Upper lobe of left lung (tissue), 4 donors: Measurements from ENCODE around the gene MOB3B.

Experiments used
- CTCF ChIP-seq, 6 experiments: fragments of 450-650 bp in 4 of 6; fragments of 200-600 bp in 2 of 6; sonication (generic) in 2 of 6; IDR thresholded peaks; one replicate each; pipeline ENCODE4 v1.5.1; 2016 to 2019; ENCODE audit warnings: antibody characterized with exemption in 6 of 6
- EP300 ChIP-seq, 4 donors: sonication (generic); formaldehyde crosslinking; IDR thresholded peaks; one replicate each; pipeline ENCODE4 v1.5.1; 2017; ENCODE audit warnings: antibody characterized with exemption in 4 of 4, control low read depth in 2 of 4
- POLR2A ChIP-seq, 4 donors: fragments of 450-650 bp; IDR thresholded peaks; one replicate each; pipeline ENCODE4 v1.5.1; 2016 to 2017; ENCODE audit warnings: antibody characterized with exemption in 4 of 4, mild to moderate bottlenecking in 2 of 4
- POLR2AphosphoS5 ChIP-seq, 2 donors: sonication (generic); formaldehyde crosslinking; IDR thresholded peaks; one replicate each; pipeline ENCODE4 v1.5.1; 2017; ENCODE audit warnings: antibody characterized with exemption in 2 of 2

- TF ChIP-seq CTCF (IDR thresholded peaks at IDR 0.05): no peak
- no peak for TF ChIP-seq POLR2A (IDR thresholded peaks at IDR 0.05)
- no peak for TF ChIP-seq POLR2AphosphoS5 (IDR thresholded peaks at IDR 0.05)
- no peak for TF ChIP-seq EP300 (IDR thresholded peaks at IDR 0.05)
Measured at GRCh38 chr9:27394826-27395201, 134.8 kb downstream of the MOB3B start.
